ENCODE results near the gene OTOP2. TPM values are rescaled to one million over a fixed set of nuclear protein-coding genes. Genes with fewer than 3 reads are reported as not detected.
A peak's percentile ranks its signal among the peaks of the same experiment; 100 is the strongest.
"Not testable (repeated sequence)": the region's sequence is repeated elsewhere in the genome, so short reads cannot be mapped to it uniquely, and the experiment has no call there.

OTOP2 gene
- total RNA-seq, 1 donor from 2014 or later, result not detected

GRCh38 chr17:74971069-74971841 is 47.2 kb downstream of the OTOP2 start:
- DNase-seq (ENCODE audit: low read depth in 2 of 2), result no peak

- DNase-seq (ENCODE audit: low read depth in 2 of 2), result no peak
Observed at GRCh38 chr17:74971842-74972106, 47.7 kb downstream of the OTOP2 start.

- DNase-seq (ENCODE audit: low read depth in 2 of 2), result peak in 1 of 2 donors; percentile 52
Observed at GRCh38 chr17:74972107-74972972, 48.3 kb downstream of the OTOP2 start, which contains the start of gene HID1. Gene HID1, minus strand, starts transcription at chr17:74972759. Its CDS starts 103 bp downstream, at chr17:74972656.

GRCh38 chr17:74972973-74973328 is 48.9 kb downstream of the OTOP2 start:
- no peak for DNase-seq (ENCODE audit: low read depth in 2 of 2)

- no peak for DNase-seq (ENCODE audit: low read depth in 2 of 2)
Observed at GRCh38 chr17:74975943-74976342, 51.9 kb downstream of the OTOP2 start.

GRCh38 chr17:74977802-74978201 is 53.7 kb downstream of the OTOP2 start:
- DNase-seq (ENCODE audit: low read depth in 2 of 2), result no peak

- DNase-seq (ENCODE audit: low read depth in 2 of 2), result no peak
Observed at GRCh38 chr17:74978240-74978639, 54.2 kb downstream of the OTOP2 start.

GRCh38 chr17:74979408-74980146 is 55.5 kb downstream of the OTOP2 start:
- no peak for DNase-seq (ENCODE audit: low read depth in 2 of 2)

- DNase-seq (ENCODE audit: low read depth in 2 of 2), result no peak
Observed at GRCh38 chr17:74981318-74981978, 57.4 kb downstream of the OTOP2 start.

- DNase-seq (ENCODE audit: low read depth in 2 of 2), result peak in 1 of 2 donors; percentile 56
Observed at GRCh38 chr17:74981979-74982662, 58.0 kb downstream of the OTOP2 start.

GRCh38 chr17:74982663-74983313 is 58.7 kb downstream of the OTOP2 start:
- DNase-seq (ENCODE audit: low read depth in 2 of 2), result not testable (repeated sequence)

Other genes starting within 250 kb of the OTOP2 start
- not detected in 2 replicates for gene CD300LF, start 211.3 kb upstream of the OTOP2 start, total RNA-seq
- 0.13 TPM in 2 replicates for gene RAB37, start 187.0 kb upstream of the OTOP2 start, total RNA-seq
- 5.4 and 6.8 TPM in 2 replicates for gene NHERF1, start 175.6 kb upstream of the OTOP2 start, total RNA-seq
- 17.7 and 31.4 TPM in 2 replicates for gene NAT9, start 147.9 kb upstream of the OTOP2 start, total RNA-seq
- under 0.01 TPM in 1 of 2 replicates, not detected in the other for gene GRIN2C, start 64.4 kb upstream of the OTOP2 start, total RNA-seq
- 21.6 and 40.1 TPM in 2 replicates for gene FDXR, start 51.3 kb upstream of the OTOP2 start, total RNA-seq
- gene FADS6, start 30.6 kb upstream of the OTOP2 start, total RNA-seq, result not detected in 2 replicates
- gene USH1G, start 1.0 kb upstream of the OTOP2 start, total RNA-seq, result not detected in 2 replicates
- gene OTOP3, start 11.6 kb downstream of the OTOP2 start, total RNA-seq, result not detected in 2 replicates
- gene HID1, start 48.5 kb downstream of the OTOP2 start, total RNA-seq, result 31.6 and 48.5 TPM in 2 replicates
- 7.2 and 10.2 TPM in 2 replicates for gene CDR2L, start 63.4 kb downstream of the OTOP2 start, total RNA-seq
- 16.2 and 28.0 TPM in 2 replicates for gene MRPL58, start 88.4 kb downstream of the OTOP2 start, total RNA-seq
- 138 and 188 TPM in 2 replicates for gene ATP5PD, start 122.7 kb downstream of the OTOP2 start, total RNA-seq
- 9.1 and 14.9 TPM in 2 replicates for gene KCTD2, start 123.0 kb downstream of the OTOP2 start, total RNA-seq
- gene SLC16A5, start 163.7 kb downstream of the OTOP2 start, total RNA-seq, result 3.9 and 4.6 TPM in 2 replicates
- gene ARMC7, start 185.7 kb downstream of the OTOP2 start, total RNA-seq, result 3.9 and 6.2 TPM in 2 replicates
- gene NT5C, start 207.5 kb downstream of the OTOP2 start, total RNA-seq, result 42.4 and 46.0 TPM in 2 replicates
- gene JPT1, start 230.2 kb downstream of the OTOP2 start, total RNA-seq, result 87.1 and 122 TPM in 2 replicates